Lung (tissue), 16 donors: ENCODE data around the gene CACNG3. TPM values are rescaled to one million over a fixed set of nuclear protein-coding genes. Genes with fewer than 3 reads are reported as not detected.

Experiments
- ATAC-seq: fragments of 200-7000 bp; cut with Tn5 transposase; one replicate; pipeline ENCODE4 v1.9.1; 2020; ENCODE audit warnings: moderate number of reproducible peaks; ENCODE audit not compliant: insufficient read depth, low FRiP score
- DNase-seq, 3 donors: peaks; one replicate each; pipeline ENCODE4 v3.0.0-alpha.2; 2013 to 2017
- H3K27ac ChIP-seq, 2 donors: one replicate each; pipeline ENCODE4 v1.5.1; 2013; ENCODE audit warnings: mild to moderate bottlenecking in 2 of 2, moderate library complexity in 2 of 2, control low read depth in 1 of 2, inconsistent platforms in 1 of 2, low read depth in 1 of 2, low read length in 1 of 2
- H3K27me3 ChIP-seq, 3 donors: one replicate each; pipeline ENCODE4 v1.5.1; 2013; ENCODE audit warnings: low read length in 2 of 3; ENCODE audit not compliant: control insufficient read depth in 3 of 3, insufficient read depth in 3 of 3
- H3K36me3 ChIP-seq, 4 donors: one replicate each; pipeline ENCODE4 v1.5.1; 2013; ENCODE audit warnings: low read length in 4 of 4, mild to moderate bottlenecking in 1 of 4, moderate library complexity in 1 of 4; ENCODE audit not compliant: control insufficient read depth in 4 of 4, insufficient read depth in 4 of 4
- H3K4me1 ChIP-seq, 5 donors: one replicate each; pipeline ENCODE4 v1.5.1; 2013; ENCODE audit warnings: low read length in 5 of 5, mild to moderate bottlenecking in 2 of 5, moderate library complexity in 1 of 5; ENCODE audit not compliant: control insufficient read depth in 5 of 5, insufficient read depth in 5 of 5
- H3K4me3 ChIP-seq: one replicate; pipeline ENCODE4 v1.5.1; 2013; ENCODE audit warnings: mild to moderate bottlenecking, control low read depth, moderate library complexity
- H3K9ac ChIP-seq, 2 donors: one replicate each; pipeline ENCODE4 v1.5.1; 2013; ENCODE audit warnings: low read length in 2 of 2, control low read depth in 1 of 2; ENCODE audit not compliant: insufficient read depth in 1 of 2
- H3K9me3 ChIP-seq, 4 donors: one replicate each; pipeline ENCODE4 v1.5.1; 2013; ENCODE audit warnings: low read length in 3 of 4, mild to moderate bottlenecking in 1 of 4, moderate library complexity in 1 of 4; ENCODE audit not compliant: control insufficient read depth in 4 of 4, insufficient read depth in 3 of 4
- CTCF ChIP-seq: IDR thresholded peaks from 2 replicates; pipeline ENCODE4 v1.5.1; 2012; ENCODE audit warnings: mild to moderate bottlenecking; ENCODE audit errors: control extremely low read depth, extremely low read depth
- WGBS, 2 donors: extraction: QIAGEN DNeasy Blood & Tissue Kit; methylation state at CpG; one replicate each; pipeline ENCODE4 v1.1.7; 2013; 5-methylcytosine and 5-hydroxymethylcytosine counted together
- long read RNA-seq, 5 donors: transcript quantifications; one replicate each; lab custom pipeline, GENCODE V29; 2026
- polyA plus RNA-seq, 2 donors: library from polyadenylated mRNA; stranded (reverse); fragments of 200-250 nt; gene quantifications; one replicate each; pipeline ENCODE4 v1.2.1, GENCODE V29; 2013
- total RNA-seq, 2 donors: library from RNA; depleted of rRNA in 1 of 2; stranded (reverse); fragments of >200 nt in 1 of 2; gene quantifications; one replicate each; pipeline ENCODE4 v1.2.1, GENCODE V29; 2014 to 2021
- donor health status: control.
- donor health status: control.
- donor health status: Bipolar disorder and iron deficiency.
- donor health status: healthy.
- donor health status: DM: yes; HTN: yes; CAD: no.

Gene CACNG3
- total RNA-seq (not detected), polyA plus RNA-seq (not detected)
- long read RNA-seq, donor 1, result 0 reads
- long read RNA-seq, donor 2, result 0 reads
- long read RNA-seq, donor 3, result 0 reads
- long read RNA-seq, donor 4, result 0 reads
- long read RNA-seq, donor 5, result 0 reads

GRCh38 chr16:24255456-24256371, at the start of gene CACNG3:
Gene CACNG3, plus strand, starts transcription at chr16:24256335. Its CDS starts 420 bp downstream, at chr16:24256755.
- TF ChIP-seq CTCF, result no peak
- DNase-seq, result peak; percentile 86 to 93 (median 88)

GRCh38 chr16:24206926-24207325, 49.2 kb upstream of the CACNG3 start:
- Histone ChIP-seq H3K4me3 (no peak overlapping the region), H3K27ac (no peak overlapping the region), H3K4me1 (no peaks in the 10 kb centered on the region), H3K9me3 (no peaks in the 10 kb centered on the region), H3K27me3 (no peaks in the 10 kb centered on the region), H3K36me3 (peaks cover 0 to 6% (median 4%) of the 10 kb centered on the region in 4 donors), H3K9ac (no peak overlapping the region)
- DNase-seq (no peak), ATAC-seq (no peak)
- TF ChIP-seq CTCF, result no peak
- 90 to 98% methylated on average over 3 of the region's 3 CpGs for WGBS, 2 donors

More at GRCh38 chr16:24255456-24256371, at the start of gene CACNG3:
- H3K36me3 ChIP-seq, result no peaks in the 10 kb centered on the region
- ATAC-seq, result no peak
- H3K27me3 ChIP-seq, result peaks cover 0 to 18% (median 14%) of the 10 kb centered on the region in 3 donors
- peaks cover 0 to 4% (median 0%) of the 10 kb centered on the region in 4 donors for H3K9me3 ChIP-seq
- H3K4me1 ChIP-seq, result peaks cover 0 to 2% (median 0%) of the 10 kb centered on the region in 5 donors
- no peak within 1 kb of the TSS for H3K4me3 ChIP-seq
- 5 to 6% methylated on average over 53 to 54 of the region's 54 CpGs for WGBS, 2 donors
- no peak within 1 kb of the TSS for H3K27ac ChIP-seq
- H3K9ac ChIP-seq, result no peak within 1 kb of the TSS

- no peak for DNase-seq
- no peak overlapping the region for H3K4me3 ChIP-seq
- 61 to 85% methylated on average over 5 of the region's 5 CpGs for WGBS, 2 donors
- no peaks in the 10 kb centered on the region for H3K27me3 ChIP-seq
- no peak overlapping the region for H3K9ac ChIP-seq
- H3K27ac ChIP-seq, result no peak overlapping the region
- no peaks in the 10 kb centered on the region for H3K4me1 ChIP-seq
- H3K36me3 ChIP-seq, result peaks cover 0 to 6% (median 4%) of the 10 kb centered on the region in 4 donors
- no peak for ATAC-seq
- no peak for TF ChIP-seq CTCF
- H3K9me3 ChIP-seq, result no peaks in the 10 kb centered on the region
These were observed 47.4 kb upstream of the CACNG3 start for GRCh38 chr16:24208710-24209109.
